Endothelial cell of umbilical vein (primary cell): ENCODE data around the gene CFAP20DC. TPM values are rescaled to one million over a fixed set of nuclear protein-coding genes. Genes with fewer than 3 reads are reported as not detected.

Experiments used
- BruUV-seq: library from RNA; stranded (reverse); fragments of 400-500 nt; replicated peaks from 2 replicates; lab custom pipeline; 2021; lab: Mats Ljungman, UMichigan
- CTCF ChIA-PET: fragments of 300-600, 350-600 bp; sonication (Branson Sonifier 250); formaldehyde crosslinking; loops from one replicate; lab custom pipeline; 2021; ENCODE audit warnings: antibody characterized with exemption, inconsistent platforms; lab: Charles Lee
- POLR2A ChIA-PET: fragments of 300-600, 350-600 bp; sonication (Branson Sonifier 250); formaldehyde crosslinking; loops from one replicate; lab custom pipeline; 2021; ENCODE audit warnings: antibody characterized with exemption, inconsistent platforms; lab: Charles Lee
- DNase-seq: peaks from one replicate; pipeline ENCODE4 v3.0.0-alpha.2; 2011; ENCODE audit warnings: low read depth, low spot score
- FAIRE-seq: peaks from 2 replicates; lab custom pipeline; 2011; peaks lifted over from hg19 to GRCh38; lab: Jason Lieb, UNC
- H2AFZ ChIP-seq: 2 replicates; pipeline ENCODE4 v1.6.0; 2012; ENCODE audit warnings: low read depth, low read length, control low read depth, inconsistent platforms
- H3K27ac ChIP-seq: 2 replicates; pipeline ENCODE4 v1.5.1; 2011; ENCODE audit warnings: low read depth, mild to moderate bottlenecking, control low read depth, low read length, moderate library complexity; ENCODE audit not compliant: insufficient read depth
- H3K27me3 ChIP-seq, 2 experiments: 2 replicates each; pipeline versions ENCODE4 v1.6.0 to v1.6.1; 2011; ENCODE audit warnings: low read length in 2 of 2, mixed read lengths in 1 of 2; ENCODE audit not compliant: control insufficient read depth in 2 of 2, insufficient read depth in 2 of 2
- H3K36me3 ChIP-seq, 2 experiments: 2 replicates in 1 of 2; 3 replicates in 1 of 2; pipeline ENCODE4 v1.5.1; 2011; ENCODE audit warnings: low read length in 2 of 2, mild to moderate bottlenecking in 1 of 2, moderate library complexity in 1 of 2; ENCODE audit not compliant: control insufficient read depth in 2 of 2, insufficient read depth in 2 of 2; ENCODE audit errors: extremely low read depth in 1 of 2
- H3K4me1 ChIP-seq: 3 replicates; pipeline ENCODE4 v1.5.1; 2011; ENCODE audit warnings: mild to moderate bottlenecking, low read length; ENCODE audit not compliant: control insufficient read depth, insufficient read depth; ENCODE audit errors: extremely low read depth
- H3K4me2 ChIP-seq: 2 replicates; pipeline ENCODE4 v1.6.1; 2011; ENCODE audit warnings: low read length, control low read depth, mixed read lengths; ENCODE audit not compliant: insufficient read depth
- H3K4me3 ChIP-seq, 3 experiments: fragments of 200-600 bp in 1 of 3; sonication (generic), shearing (Covaris generic) in 1 of 3; replicated peaks in 1 of 3; 2 replicates each; pipeline ENCODE4 v1.5.1; 2011 to 2016; ENCODE audit warnings: control low read depth in 3 of 3, low read length in 3 of 3, mild to moderate bottlenecking in 2 of 3, inconsistent platforms in 1 of 3, low read depth in 1 of 3, moderate library complexity in 1 of 3; ENCODE audit not compliant: insufficient read depth in 1 of 3
- H3K79me2 ChIP-seq: 2 replicates; pipeline ENCODE4 v1.6.0; 2012; ENCODE audit warnings: low read length, inconsistent platforms; ENCODE audit not compliant: control insufficient read depth, insufficient read depth
- H3K9ac ChIP-seq: replicated peaks from 2 replicates; pipeline ENCODE3; 2011; ENCODE audit warnings: low read length, control low read depth; ENCODE audit not compliant: insufficient read depth; ENCODE audit errors: extremely low read depth
- H3K9me1 ChIP-seq: replicated peaks from 3 replicates; pipeline ENCODE4 v1.6.0; 2011; ENCODE audit warnings: mild to moderate bottlenecking, low read length; ENCODE audit not compliant: control insufficient read depth, insufficient read depth; ENCODE audit errors: extremely low read depth
- H3K9me3 ChIP-seq: replicated peaks from 2 replicates; pipeline ENCODE4 v1.5.1; 2012; ENCODE audit warnings: low read length, inconsistent platforms; ENCODE audit not compliant: control insufficient read depth, insufficient read depth
- H4K20me1 ChIP-seq: replicated peaks from 2 replicates; pipeline ENCODE3; 2011; ENCODE audit warnings: mild to moderate bottlenecking, low read length; ENCODE audit not compliant: control insufficient read depth, insufficient read depth; ENCODE audit errors: extremely low read depth
- CTCF ChIP-seq, 2 donors: IDR thresholded peaks; 1 replicate in 1 of 2; 2 replicates in 1 of 2; pipeline ENCODE4 v1.5.1; 2011; ENCODE audit warnings: low read length in 2 of 2, mild to moderate bottlenecking in 2 of 2, moderate library complexity in 2 of 2, control low read depth in 1 of 2, inconsistent platforms in 1 of 2, low read depth in 1 of 2; ENCODE audit not compliant: insufficient read depth in 1 of 2; ENCODE audit errors: extremely low read depth in 1 of 2
- EZH2 ChIP-seq: IDR thresholded peaks from 2 replicates; pipeline ENCODE4 v1.6.1; 2012; ENCODE audit warnings: borderline replicate concordance, low read depth, mild to moderate bottlenecking, moderate library complexity, low read length, inconsistent platforms; ENCODE audit not compliant: severe bottlenecking
- FOS ChIP-seq: IDR thresholded peaks from 2 replicates; pipeline ENCODE4 v1.6.1; 2011; ENCODE audit warnings: mild to moderate bottlenecking, low read length, moderate library complexity, borderline replicate concordance; ENCODE audit not compliant: insufficient read depth
- GATA2 ChIP-seq: IDR thresholded peaks from 2 replicates; pipeline ENCODE4 v1.7.0; 2011; ENCODE audit warnings: low read depth, mild to moderate bottlenecking, moderate library complexity, mixed read lengths, low read length; ENCODE audit not compliant: insufficient read length, insufficient read depth
- JUN ChIP-seq: IDR thresholded peaks from 2 replicates; pipeline ENCODE4 v1.6.1; 2011; ENCODE audit warnings: borderline replicate concordance, low read depth; ENCODE audit not compliant: insufficient read length, insufficient read depth
- MAX ChIP-seq: IDR thresholded peaks from 2 replicates; pipeline ENCODE4 v1.6.1; 2011; ENCODE audit not compliant: insufficient read depth, insufficient read length
- MYC ChIP-seq: IDR thresholded peaks from one replicate; pipeline ENCODE4 v1.6.1; 2011; ENCODE audit warnings: mild to moderate bottlenecking, low read depth, low read length
- POLR2A ChIP-seq: IDR thresholded peaks from 2 replicates; pipeline ENCODE4 v1.6.1; 2012; ENCODE audit warnings: low read depth, mild to moderate bottlenecking, control low read depth, low read length
- POLR2AphosphoS5 ChIP-seq: IDR thresholded peaks from 2 replicates; pipeline ENCODE4 v1.6.1; 2012; ENCODE audit warnings: low read depth, mild to moderate bottlenecking, control low read depth, low read length, moderate library complexity; ENCODE audit not compliant: insufficient read depth
- dilution Hi-C: fragments of 300-500 bp; cut with MboI; formaldehyde crosslinking; loops from one replicate; pipeline ENCODE4 v1.15.0; 2019; ENCODE audit warnings: low sequenced_read_pairs; ENCODE audit not compliant: extremely low pct_ligation_motif_present
- intact Hi-C: fragments of 100-400 bp; cut with micrococcal nuclease; formaldehyde crosslinking; loops from one replicate; pipeline ENCODE4 v1.10.0; 2022
- polyA plus RNA-seq, 4 experiments: library from polyadenylated mRNA; depleted of rRNA in 3 of 4; stranded (reverse) in 3 of 4; unstranded in 1 of 4; fragments of >200 nt; gene quantifications; 2 replicates each; pipeline versions ENCODE4 v1.2.1 to v1.2.3, GENCODE V29; 2011 to 2012; ENCODE audit warnings: missing spikeins in 1 of 4
- total RNA-seq: library from RNA; stranded (reverse); gene quantifications from 2 replicates; pipeline ENCODE4 v1.2.3, GENCODE V29; 2021

The CFAP20DC gene
- total and polyA plus RNA-seq, 2 donors (not counting 3 experiments of a cell fraction or from before 2014, with no cell fraction given), result 0.92 to 2.1 TPM

GRCh38 chr3:58946875-58947274 is 103.0 kb downstream of the CFAP20DC start:
- H3K9ac ChIP-seq, result no peak overlapping the region
- H3K27ac ChIP-seq, result no peak overlapping the region
- FAIRE-seq, result no peak
- H3K4me3 ChIP-seq, result no peak overlapping the region
- no peak overlapping the region for H2AFZ ChIP-seq
- no peaks in the 10 kb centered on the region for H4K20me1 ChIP-seq
- dilution Hi-C loops, result no loop called here
- H3K9me1 ChIP-seq, result no peaks in the 10 kb centered on the region
- no peaks in the 10 kb centered on the region for H3K27me3 ChIP-seq
- H3K79me2 ChIP-seq, result no peaks in the 10 kb centered on the region
- H3K4me2 ChIP-seq, result no peak overlapping the region
- DNase-seq, result no peak
- H3K36me3 ChIP-seq, result no peaks in the 10 kb centered on the region
- no TSS peak for BruUV-seq
- ChIA-PET CTCF (no interaction called here), POLR2A (no interaction called here)
- no peak for TF ChIP-seq MYC
- TF ChIP-seq POLR2AphosphoS5, result no peak
- no peak for TF ChIP-seq GATA2
- TF ChIP-seq MAX, result no peak
- no peak for TF ChIP-seq CTCF (IDR thresholded peaks at IDR 0.05; ENCODE audit: extremely low read depth in 1 of 2, insufficient read depth in 1 of 2, low read depth in 1 of 2, low read length in 2 of 2)
- TF ChIP-seq JUN, result no peak
- TF ChIP-seq FOS, result no peak
- no peak for TF ChIP-seq POLR2A
- no peak for TF ChIP-seq EZH2
- H3K4me1 ChIP-seq, result no peaks in the 10 kb centered on the region
- no peaks in the 10 kb centered on the region for H3K9me3 ChIP-seq
- intact Hi-C loops, result no loop called here
